HG03103 (cell line): ENCODE measurements around the gene PLXNB2.
"Not testable (repeated sequence)": the region's sequence is repeated elsewhere in the genome, so short reads cannot be mapped to it uniquely, and the experiment has no call there.

ENCODE experiments used
- ATAC-seq: cut with Tn5 transposase; IDR thresholded peaks from one replicate; pipeline ENCODE4 v1.9.1; 2021; ENCODE audit warnings: low read depth; ENCODE audit not compliant: unreplicated experiment

PLXNB2 gene

DNA sequence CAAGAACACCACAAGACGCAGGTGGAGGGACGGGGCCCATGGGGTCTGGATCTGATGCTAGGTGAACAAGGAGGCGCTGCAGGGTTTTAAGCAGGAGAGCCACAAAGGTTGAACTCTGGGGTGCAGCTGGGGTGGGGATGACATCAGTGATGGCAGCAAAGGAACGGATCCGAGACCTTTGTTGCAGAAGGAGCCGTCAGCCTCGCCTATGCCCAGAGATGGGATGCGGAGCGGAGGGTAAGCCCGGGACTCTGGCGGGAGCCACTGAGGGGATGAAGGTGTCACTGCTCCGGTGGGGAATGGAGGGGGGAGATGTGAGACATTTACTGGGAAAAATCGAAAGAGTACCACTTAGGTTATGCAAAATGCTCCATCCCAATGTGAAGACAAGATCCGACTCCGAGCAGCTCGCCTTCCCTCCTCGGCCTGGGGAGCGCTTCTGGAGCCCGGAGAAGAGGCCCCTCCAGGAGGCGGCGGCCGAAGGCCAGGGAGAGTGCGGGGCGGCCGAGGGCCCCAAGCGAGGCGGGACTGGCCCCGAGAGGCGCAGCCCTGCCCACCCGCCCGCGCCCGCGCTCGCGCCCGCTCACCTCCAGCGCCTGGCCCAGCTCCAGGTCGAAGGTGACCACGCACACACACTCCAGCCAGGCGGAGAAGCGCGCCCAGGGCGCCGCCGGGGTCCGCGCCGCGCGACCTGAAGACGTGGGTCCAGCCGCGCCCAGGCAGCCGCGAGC is 18.9 kb upstream of the PLXNB2 start:
- peak; percentile 20 for ATAC-seq

DNA sequence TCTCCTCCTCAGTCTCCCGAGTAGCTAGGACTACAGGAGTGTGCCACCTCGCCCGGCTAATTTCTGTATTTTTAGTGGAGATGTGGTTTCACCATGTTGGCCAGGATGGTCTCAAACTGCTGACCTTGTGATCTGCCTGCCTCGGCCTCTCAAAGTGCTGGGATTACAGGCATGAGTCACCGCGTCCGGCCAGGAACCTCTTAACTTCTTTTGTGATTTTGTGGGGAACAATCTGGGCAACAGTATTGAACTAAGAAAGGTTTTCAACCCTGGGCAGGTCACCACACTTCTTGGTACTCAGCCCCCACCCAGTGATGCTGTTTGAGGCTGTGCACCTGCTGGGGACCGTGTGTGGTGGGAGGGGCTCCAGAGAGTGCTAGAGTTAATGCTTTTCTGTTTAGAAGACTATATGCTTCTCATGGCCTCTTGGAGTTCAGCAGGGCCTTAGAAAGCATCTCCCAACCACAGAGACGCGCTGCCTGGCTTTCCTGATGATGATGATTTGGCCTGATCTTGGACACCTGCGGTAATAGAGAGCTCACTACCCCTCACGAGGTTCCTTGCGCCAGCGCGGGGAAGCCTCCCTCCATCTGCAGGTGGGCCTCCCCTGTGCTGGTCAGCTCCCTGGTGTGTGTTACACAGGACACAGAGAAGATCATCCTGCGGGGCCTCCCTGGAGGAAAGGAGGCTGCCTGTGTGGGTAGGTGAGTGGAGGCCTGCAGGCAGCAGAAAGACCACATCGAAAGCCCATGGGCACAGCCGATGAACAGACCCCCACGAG is 18.2 kb upstream of the PLXNB2 start:
- ATAC-seq = no peak

DNA sequence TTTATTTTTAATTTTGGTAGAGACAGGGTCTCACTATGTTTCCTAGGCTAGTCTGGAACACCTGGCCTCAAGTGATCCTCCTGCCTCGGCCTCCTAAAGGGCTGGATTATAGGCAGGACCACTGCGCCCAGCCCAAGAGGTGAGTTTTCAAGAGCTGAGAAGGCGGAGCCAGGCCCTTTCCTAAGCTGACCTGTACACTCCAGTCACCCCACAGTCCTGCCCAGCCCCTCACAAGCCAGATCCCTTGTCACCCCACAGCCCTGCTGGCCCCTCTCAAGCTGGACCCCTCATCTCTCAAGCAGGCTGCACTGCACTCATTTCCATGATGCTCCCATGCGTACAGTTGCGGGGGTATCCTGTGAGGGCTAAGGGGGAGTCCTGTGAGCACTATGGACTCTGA is 16.5 kb upstream of the PLXNB2 start:
- no peak for ATAC-seq

DNA sequence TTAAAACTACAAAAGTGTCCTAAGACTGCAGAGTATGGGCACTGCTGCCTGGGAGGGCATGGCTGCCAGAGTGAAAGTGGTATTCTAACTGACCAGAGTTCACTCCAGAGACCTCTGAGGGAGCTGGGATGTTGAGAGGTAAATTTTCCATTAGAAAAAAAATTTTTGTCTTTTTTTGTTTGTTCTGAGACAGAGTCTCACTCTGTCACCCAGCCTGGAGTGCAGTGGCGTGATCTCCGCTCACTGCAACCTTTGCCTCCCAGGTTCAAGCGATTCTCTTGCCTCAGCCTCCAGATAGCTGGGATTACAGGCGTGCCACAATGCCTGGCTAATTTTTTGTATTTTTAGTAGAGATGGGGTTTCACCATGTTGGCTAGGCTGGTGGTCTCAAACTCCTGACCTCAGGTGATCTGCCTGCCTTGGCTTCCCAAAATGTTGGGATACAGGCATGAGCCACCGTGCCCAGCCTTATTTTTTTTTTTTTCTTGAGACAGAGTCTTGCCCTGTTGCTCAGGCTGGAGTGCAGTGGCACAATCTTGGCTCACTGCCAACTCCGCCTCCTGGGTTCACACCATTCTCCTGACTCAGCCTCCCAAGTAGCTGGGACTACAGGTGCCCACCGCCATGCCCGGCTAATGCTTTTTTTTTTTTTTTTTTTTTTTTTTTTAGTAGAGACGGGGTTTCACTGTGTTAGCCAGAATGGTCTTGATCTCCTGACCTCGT is 15.1 kb upstream of the PLXNB2 start:
- not testable (repeated sequence) for ATAC-seq

DNA sequence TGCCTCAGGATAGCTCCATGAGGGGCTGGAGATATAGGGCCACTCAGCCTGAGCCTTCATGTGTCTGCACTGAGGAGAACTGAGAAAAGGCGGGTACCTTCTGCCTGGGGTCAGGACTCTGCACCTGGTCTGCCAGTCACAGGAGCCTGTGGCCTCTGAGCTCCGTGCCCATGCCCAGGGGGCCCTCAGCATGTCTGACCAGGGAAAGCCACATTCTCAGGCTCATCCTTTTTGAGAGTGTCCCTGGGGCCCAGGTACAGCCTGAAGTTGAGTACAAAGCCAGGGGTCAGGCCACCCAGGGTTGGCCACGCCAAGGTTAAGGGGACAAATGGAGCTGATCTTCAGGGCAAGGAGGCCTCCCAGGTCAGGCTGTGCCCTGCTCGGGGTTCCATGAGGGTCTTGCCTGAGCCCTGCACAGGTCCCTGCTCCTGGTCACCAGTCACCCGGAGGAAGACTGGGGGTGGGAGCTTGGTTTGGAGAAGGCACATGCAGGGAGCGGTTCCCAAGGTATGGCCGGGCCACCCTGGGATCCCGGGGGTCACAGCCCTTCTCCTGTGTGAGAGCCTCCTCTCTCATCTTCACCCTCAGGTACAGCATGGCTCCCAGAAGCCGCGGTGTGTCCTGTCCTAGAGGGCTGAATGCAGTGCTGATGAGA is 13.4 kb upstream of the PLXNB2 start:
- no peak for ATAC-seq

DNA sequence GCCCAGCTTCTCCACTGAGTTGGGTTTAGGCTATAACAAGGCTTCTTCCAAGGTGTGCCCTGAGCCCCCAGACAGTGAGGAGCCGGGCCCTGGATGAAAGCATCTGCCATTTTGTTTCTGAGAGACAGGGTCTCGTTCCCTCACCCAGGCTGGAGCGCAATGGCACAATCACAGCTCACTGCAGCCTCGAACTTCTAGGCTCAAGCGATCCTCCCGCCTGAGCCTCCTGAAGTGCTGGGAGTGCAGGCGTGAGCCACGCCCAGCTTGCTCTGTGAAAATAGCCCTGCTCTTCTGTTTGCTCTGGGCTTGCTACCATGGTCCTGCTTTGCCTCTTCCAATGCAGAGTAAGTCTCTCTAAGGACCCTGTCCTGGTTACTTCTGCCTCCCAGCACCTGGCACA is 12.7 kb upstream of the PLXNB2 start:
- ATAC-seq = no peak

DNA sequence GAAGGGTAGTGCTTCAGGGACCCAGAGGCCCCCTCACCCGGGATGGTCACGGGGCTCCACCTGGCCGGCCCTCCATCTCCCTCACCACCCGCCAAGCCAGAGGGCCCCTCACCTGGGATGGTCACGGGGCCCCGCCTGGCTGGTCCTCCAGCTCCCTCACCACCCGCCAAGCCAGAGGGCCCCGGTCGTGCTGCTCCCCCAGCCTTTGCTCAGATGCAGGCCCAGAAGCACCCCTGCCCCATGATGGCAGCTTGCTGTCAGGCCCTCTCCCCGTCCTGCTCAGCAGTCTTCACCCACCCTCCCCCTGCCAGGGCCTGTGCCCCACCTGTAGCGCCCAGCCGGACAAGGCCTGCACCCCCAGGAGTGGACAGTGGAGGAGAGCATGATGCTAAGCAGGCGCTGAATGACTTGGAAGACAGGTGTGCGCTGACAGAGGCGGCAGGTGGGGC is 12.1 kb upstream of the PLXNB2 start:
- ATAC-seq = no peak

DNA sequence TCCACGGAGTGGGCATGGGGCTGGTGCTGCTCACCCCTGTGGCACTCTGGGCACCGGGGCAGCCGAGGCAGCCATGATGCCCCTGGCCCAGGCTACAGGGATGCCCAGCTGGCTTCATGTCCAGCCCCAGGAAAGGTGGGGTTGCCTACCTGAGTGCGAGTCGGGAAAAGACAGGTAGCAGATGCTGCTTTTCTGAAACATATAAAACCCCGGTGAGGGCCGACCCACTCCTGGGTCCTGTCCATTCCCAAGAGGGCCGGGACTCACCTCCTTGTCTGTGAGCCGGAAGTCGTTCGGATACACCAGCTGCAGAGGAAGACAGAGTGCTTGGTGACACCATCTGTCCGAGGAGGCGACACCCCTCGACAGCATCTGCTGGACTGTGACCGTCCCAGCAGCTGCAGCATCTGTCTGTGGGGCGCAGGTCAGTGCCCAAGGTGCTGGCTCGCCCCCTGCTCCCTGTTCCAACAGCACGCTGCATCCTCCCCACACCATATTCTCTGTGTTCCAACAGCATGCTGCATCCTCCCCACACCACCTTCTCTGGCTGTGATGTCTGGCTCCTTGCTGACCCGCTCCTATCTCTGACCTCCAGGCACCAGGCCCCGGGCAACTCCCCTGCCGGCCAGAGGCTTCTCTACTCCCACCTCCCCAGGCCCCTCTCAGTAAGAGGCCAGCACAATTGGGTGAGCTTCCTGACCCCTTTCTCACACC is 11.4 kb upstream of the PLXNB2 start:
- ATAC-seq = no peak

DNA sequence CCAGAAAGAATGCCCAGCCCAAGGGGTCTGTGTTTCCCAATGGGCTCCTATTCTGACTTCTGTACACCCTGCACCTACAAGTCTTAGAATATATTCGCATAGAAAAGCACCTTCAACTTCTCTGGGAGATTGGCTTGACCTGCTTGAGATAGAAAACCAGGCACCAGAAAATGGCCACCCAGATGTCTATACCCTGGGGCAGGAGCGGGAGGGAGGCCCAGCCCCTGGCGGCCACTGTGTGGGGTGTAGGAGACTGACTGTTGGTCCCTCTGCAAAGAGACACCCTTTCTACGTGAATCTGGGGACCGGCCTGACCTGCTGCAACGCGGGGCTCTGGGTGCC is 10.9 kb upstream of the PLXNB2 start:
- ATAC-seq = no peak

DNA sequence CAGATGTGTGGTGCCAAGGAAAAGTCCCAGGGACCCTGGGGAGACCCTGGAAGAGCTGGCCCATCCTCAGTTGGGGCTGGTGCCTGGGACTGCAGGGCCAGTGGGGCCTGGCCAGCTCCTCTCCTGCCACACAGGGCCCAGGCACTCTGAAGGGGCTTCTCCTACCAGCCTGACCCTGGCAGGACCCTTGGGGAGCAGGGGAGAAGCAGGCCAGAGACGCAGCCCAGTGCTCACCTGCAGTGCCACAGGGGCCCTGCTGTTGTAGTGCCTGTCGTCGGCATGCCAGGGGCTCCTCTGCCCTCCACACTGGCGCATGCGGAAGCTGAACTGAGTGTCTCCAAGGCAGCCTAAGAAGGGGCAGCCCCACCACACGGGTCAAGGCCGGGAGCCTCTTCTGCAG is 10.2 kb upstream of the PLXNB2 start:
- no peak for ATAC-seq

DNA sequence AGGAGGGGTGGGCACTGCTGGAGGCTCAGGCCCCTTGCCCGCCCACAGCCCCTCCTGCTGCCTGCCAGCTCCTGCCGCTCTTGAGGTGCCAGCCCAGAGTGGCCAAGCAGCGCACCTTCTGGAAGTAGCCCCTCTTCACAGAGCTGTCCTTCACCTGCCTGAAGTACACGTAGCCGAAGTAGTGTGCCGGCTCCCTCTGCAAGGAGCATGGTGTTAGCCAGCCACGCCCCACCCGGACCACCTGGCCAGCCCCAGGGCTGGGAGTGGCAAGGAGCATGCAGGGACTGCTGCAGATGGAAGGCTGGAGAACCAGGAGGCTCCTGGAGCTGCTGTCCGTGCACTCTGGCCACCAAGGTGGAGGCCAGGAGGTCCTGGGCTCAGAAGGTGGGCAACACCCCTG is 9.7 kb upstream of the PLXNB2 start:
- no peak for ATAC-seq

DNA sequence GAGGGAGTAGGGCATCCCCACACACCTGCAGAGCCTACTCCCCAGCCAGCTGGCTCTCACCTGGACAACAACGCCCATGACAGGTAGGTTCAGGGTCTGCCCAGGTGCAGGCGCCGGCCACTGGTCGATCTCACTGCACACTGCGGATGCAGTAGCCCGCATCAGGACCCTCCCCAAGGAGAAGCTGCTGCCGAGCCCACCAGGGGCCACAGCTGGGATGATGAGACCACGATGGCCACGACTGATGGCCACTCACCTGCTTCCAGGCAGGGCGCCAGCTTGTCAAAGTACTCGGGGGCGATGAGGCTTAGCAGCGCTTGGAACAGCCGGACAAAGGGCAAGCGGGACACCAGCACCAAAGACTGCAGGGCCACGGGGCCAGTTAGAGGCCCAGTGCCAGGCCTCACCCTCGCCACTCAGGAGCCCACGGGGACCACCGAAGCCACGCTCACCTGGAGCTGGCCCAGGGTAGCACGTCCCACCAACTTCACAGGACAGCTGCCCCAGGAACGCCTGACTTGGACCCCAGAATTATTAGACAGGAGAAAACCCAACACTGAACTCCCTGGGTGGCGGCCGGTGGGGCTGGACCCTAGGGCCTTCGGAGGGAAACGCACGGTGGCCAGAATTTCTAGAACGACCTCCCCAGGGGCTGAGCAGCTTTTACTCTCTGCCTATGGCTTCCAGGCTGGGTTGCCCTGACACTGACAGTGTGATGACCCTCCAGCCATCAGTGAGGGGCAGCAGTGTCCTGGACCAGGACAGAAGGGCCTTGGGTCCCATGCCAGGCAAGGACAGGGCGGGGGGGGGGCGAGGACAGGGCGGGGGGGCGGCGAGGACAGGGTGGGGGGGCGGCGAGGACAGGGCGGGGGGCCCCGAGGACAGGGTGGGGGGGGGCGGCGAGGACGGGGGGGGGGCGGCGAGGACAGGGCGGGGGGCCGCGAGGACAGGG is 8.9 kb upstream of the PLXNB2 start:
- no peak for ATAC-seq

DNA sequence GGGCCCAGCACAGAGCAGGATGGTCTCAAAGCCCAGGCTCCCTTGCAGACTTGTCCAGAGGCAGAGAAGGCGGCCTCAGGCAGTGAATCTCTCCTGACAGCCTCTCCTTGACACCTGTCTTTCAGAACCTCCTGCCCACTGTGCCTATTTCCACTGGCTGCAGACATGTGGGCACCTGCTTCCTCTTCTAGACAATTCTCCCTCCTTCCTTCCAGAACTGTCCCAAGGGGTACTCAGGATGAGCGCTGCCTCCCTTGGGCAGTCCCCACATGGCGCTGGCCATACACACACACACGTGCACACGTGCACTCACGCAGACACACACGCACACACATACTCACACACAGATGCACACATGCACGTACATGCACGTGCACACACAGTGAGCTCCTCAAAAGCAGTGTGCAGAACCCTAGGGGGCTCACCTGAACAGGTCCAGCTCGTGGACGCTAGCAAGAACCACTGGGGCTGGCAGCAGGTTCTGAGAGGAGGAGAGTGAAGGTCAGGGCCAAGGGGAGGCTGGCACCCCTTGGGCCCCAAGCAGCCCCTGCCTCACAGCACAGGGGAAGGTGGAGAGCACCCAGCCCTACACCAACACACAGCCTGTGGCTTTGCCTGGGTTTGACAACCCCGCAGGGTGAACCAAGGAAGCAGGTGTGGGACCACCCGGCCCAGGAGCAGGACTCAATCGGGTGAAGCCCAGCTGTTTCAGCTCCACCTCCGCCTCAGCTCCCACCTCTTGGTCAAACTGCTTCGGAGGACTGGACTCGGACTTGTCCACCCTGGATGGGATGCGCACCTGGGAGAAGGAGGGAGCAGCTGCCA is 8.1 kb upstream of the PLXNB2 start:
- no peak for ATAC-seq

DNA sequence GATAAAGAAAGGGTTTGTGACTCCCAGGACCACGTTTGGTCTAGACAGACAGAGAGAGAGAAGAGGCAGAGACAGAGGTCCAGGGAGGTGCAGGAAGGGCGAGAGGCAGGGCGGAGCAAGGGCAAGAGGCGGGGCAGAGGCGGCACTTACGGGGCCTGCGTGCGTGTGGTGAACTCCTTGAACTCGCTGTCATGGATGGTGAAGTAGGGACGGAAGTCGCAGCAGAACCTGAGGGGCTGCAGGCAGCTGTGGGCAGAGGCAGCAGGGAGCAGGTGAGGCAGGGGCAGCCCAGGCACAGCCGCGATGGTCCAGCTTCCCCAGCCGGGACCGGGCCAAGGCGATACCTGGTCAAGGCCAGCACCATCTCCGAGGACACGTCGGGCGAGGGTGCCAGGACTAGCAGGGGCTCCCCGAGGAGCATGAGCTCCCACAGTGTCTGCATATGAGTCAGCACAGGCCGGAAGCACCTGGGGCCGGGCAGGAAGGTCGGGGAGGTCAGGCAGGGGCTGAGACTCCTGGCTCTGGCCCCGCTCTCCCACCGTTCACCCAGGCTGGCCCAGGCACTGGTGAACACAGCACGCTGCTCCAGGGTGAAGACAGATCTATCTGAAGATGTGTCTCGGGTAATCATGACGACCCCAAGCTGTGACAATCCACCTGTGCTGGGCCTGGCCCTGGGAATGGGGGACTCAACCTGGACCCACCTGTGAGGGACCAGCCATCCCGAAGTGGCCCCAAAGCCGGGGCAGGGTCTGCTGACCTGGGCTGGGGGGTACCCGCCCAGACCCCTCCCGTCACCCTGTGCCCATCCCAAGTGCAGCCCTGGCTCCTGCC is 7.2 kb upstream of the PLXNB2 start:
- ATAC-seq = peak; percentile 59

DNA sequence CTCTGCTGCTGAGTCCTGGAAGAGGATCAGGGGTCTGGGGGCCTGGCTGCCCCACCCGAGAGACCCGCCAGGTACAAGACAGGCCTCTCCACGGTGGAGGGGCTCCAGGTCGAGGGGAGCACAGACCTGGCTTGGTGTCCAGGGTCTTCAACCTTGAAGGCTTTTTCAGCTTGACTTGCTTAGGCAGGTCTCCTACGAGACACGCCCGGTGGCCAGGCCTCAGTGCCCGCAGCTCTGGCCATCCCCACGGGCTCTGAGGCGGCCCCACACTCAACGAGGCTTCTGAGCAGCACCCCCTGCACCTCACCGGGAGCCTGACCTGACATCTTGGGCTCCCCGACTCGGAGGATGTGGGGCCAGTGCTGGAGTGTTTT is 6.6 kb upstream of the PLXNB2 start:
- no peak for ATAC-seq

DNA sequence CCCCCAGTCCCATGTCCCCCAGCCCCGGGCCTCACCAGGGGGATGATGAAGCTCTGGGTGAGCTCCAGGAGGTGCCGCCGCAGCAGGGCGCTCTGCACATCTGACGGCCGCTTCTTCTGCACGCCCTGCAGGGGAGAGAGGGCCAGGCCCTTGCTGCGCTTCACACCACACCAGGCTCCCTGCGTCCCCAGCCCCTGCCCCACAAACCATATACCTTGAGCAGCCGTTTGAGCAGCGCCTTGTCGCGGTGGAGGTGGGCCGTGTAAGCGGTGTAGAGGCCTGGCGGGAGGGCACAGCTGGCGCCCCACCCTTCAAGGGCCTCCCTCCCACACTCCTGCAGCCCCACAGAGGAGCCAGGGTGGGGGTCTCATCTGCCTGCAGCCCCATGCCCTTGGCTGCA is 6.2 kb upstream of the PLXNB2 start:
- no peak for ATAC-seq

DNA sequence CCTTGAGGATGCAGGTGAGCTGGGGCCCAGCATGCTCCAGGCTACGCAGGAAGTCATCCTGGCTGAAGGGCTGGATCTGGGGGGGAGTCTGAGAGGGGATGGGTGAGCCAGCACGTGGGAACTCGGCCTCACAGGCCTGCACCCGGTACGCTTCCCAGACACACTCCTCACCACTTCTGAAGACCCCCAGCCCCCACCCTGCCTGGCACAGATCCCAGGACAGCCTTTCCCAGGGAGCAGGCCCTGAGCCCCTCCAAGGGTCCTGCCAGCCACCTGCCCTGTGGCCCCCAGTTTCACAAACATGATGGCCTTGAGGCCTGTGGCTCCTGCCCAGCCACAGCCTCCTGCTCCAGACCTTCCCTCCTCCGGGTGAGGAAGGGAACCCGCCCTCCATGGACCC is 5.6 kb upstream of the PLXNB2 start:
- ATAC-seq = no peak

DNA sequence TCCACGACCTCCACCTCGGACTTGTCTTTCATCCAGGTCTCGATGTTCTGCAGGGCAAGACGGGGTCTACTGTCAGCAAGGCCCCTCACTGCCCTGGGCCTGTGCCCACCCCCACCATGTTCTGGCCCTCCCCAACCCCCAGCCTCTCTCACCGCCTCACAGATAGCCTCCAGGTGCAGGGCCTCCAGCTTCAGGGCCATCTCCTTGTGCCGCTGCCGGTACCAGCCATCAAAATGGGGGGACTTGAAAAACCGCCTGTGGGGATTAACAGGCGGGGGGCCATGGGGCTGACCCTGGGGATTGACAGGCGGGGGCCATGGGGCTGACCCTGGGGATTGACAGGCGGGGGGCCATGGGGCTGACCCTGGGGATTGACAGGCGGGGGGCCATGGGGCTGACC is 4.9 kb upstream of the PLXNB2 start:
- ATAC-seq = no peak
